K562 (cell line): ENCODE results near the gene HJV. TPM values are rescaled to one million over a fixed set of nuclear protein-coding genes. Genes with fewer than 3 reads are reported as not detected.

Experiments used
- ATF1 ChIP-seq, 2 experiments: fragments of 450-650 bp in 1 of 2; IDR thresholded peaks; 2 replicates each; pipeline ENCODE4 v1.6.1; 2016; ENCODE audit warnings: missing compliant biosample characterization in 1 of 2, missing genetic modification characterization in 1 of 2
- CHCHD3 ChIP-seq: fragments of 250-450 bp; sonication (Bioruptor Pico); IDR thresholded peaks from 2 replicates; pipeline ENCODE4 v2.1.2; 2022; ENCODE audit warnings: mild to moderate bottlenecking
- KDM2B ChIP-seq: fragments of 250-450 bp; sonication (Bioruptor Pico); IDR thresholded peaks from 2 replicates; pipeline ENCODE4 v1.8.0; 2021; ENCODE audit warnings: mild to moderate bottlenecking, moderate library complexity
- KHSRP ChIP-seq: fragments of 450-650 bp; IDR thresholded peaks from 2 replicates; pipeline ENCODE4 v1.6.1; 2017
- LCOR ChIP-seq: sonication (generic); formaldehyde crosslinking; IDR thresholded peaks from 2 replicates; pipeline ENCODE4 v1.8.0; 2022; ENCODE audit warnings: mild to moderate bottlenecking, missing genetic modification reagents
- NFRKB ChIP-seq: fragments of 450-650 bp; IDR thresholded peaks from 2 replicates; pipeline ENCODE4 v1.6.1; 2016; ENCODE audit warnings: low read depth
- NONO ChIP-seq, 2 experiments: fragments of 200-400 bp in 1 of 2; fragments of 450-650 bp in 1 of 2; formaldehyde crosslinking in 1 of 2; IDR thresholded peaks; 2 replicates each; pipeline ENCODE4 v1.6.1; 2017; ENCODE audit warnings: low read depth in 2 of 2, mild to moderate bottlenecking in 2 of 2, moderate library complexity in 2 of 2, low read length in 1 of 2
- NR2C1 ChIP-seq, 2 experiments: fragments of 450-650 bp; IDR thresholded peaks; 2 replicates each; pipeline ENCODE4 v1.6.1; 2017; ENCODE audit warnings: mild to moderate bottlenecking in 2 of 2, antibody characterized with exemption in 1 of 2, inconsistent platforms in 1 of 2, missing compliant biosample characterization in 1 of 2, missing genetic modification characterization in 1 of 2
- RBBP5 ChIP-seq: fragments of 200-600 bp; sonication (generic); IDR thresholded peaks from 2 replicates; pipeline ENCODE4 v1.6.1; 2012; ENCODE audit warnings: borderline replicate concordance, mild to moderate bottlenecking, low read length, control low read depth, inconsistent platforms; ENCODE audit not compliant: insufficient read depth, poor library complexity, severe bottlenecking
- SRSF3 ChIP-seq: fragments of 200-400 bp; formaldehyde crosslinking; IDR thresholded peaks from 2 replicates; pipeline ENCODE4 v1.6.1; 2016; ENCODE audit warnings: mild to moderate bottlenecking, low read length, moderate library complexity; ENCODE audit not compliant: insufficient read depth
- THRAP3 ChIP-seq: fragments of 450-650 bp; IDR thresholded peaks from 2 replicates; pipeline ENCODE4 v1.6.1; 2016; ENCODE audit warnings: mild to moderate bottlenecking, inconsistent platforms, borderline replicate concordance
- ZNF224 ChIP-seq: sonication (generic); formaldehyde crosslinking; IDR thresholded peaks from 2 replicates; pipeline ENCODE4 v1.8.0; 2022; ENCODE audit warnings: mild to moderate bottlenecking, missing genetic modification reagents
- polyA plus RNA-seq, 8 experiments: library from polyadenylated mRNA; depleted of rRNA in 4 of 8; stranded (reverse) in 5 of 8; unstranded in 3 of 8; fragments of >200 nt; fragmentation: Nextera tagmentation in 2 of 8; fragmentation: Illumina TruSeq in 1 of 8; extraction: Ambion mirVana in 2 of 8; extraction: Trizol in 1 of 8; gene quantifications; 2 replicates each; pipeline versions ENCODE4 v1.2.1 to v1.2.3, GENCODE V29; 2011 to 2014; ENCODE audit warnings: inconsistent platforms in 1 of 8, missing spikeins in 1 of 8
- total RNA-seq, 7 experiments: library from RNA; depleted of rRNA in 6 of 7; stranded (reverse); fragments of >200 nt in 6 of 7; fragmentation: Illumina TruSeq in 2 of 7; extraction: Trizol in 2 of 7; gene quantifications; 2 replicates each; pipeline versions ENCODE4 v1.2.1 to v1.2.3, GENCODE V29; 2011 to 2021; ENCODE audit warnings: low replicate concordance in 1 of 7
- TF ChIP-seq, protein P1 (sequence below): IDR thresholded peaks from 2 replicates; pipeline ENCODE4 v1.6.1; 2012; ENCODE audit warnings: low read depth, low read length, improper control_type of control experiment, borderline replicate concordance
- TF ChIP-seq, protein P2 (sequence below): fragments of 450-650 bp; IDR thresholded peaks from 2 replicates; pipeline ENCODE4 v1.6.1; 2017; ENCODE audit warnings: antibody characterized with exemption, mild to moderate bottlenecking
- TF ChIP-seq, protein P3 (sequence below): fragments of 450-650 bp; IDR thresholded peaks from 2 replicates; pipeline ENCODE4 v1.6.1; 2018; ENCODE audit not compliant: partially characterized antibody
- TF ChIP-seq, protein P4 (sequence below), 2 experiments: fragments of 200-800 bp in 1 of 2; sonication (Bioruptor generic) in 1 of 2; sonication (generic) in 1 of 2; formaldehyde crosslinking in 1 of 2; IDR thresholded peaks in 1 of 2; conservative IDR thresholded peaks in 1 of 2; 2 replicates each; pipeline versions ENCODE4 v1.5.0 to v1.6.1; 2016 to 2020; ENCODE audit warnings: missing compliant biosample characterization in 1 of 2, missing genetic modification characterization in 1 of 2, missing genetic modification reagents in 1 of 2

HJV gene
- total and polyA plus RNA-seq, 9 of the 15 experiments (the other 6 are each of a cell fraction or from before 2014, with no cell fraction given) = 1.0 to 6.6 (median 2.4) TPM

DNA sequence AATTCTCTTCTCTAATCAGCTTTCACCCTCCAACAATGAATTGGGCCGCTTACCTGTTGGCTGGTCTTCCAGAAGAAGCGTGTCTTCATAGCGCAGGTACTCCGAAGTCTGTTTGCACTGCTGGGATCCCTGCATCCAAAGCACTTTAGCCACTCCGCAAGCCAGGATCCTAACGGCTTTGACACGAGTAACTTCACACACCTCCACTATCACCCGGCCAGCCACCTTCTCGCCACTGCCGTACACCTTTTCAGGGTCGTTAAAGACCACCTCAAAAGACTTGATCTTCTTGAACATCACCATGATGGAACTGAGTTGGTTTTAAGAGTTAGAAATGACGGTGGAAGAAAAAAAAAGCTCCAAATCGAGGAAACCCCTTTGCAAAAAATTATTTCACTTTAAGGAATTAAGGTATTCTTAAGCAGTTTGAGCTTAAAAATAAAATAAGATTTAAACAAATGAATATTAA is 25.5 kb downstream of the HJV start (continued):
- TF ChIP-seq, protein P1, sequence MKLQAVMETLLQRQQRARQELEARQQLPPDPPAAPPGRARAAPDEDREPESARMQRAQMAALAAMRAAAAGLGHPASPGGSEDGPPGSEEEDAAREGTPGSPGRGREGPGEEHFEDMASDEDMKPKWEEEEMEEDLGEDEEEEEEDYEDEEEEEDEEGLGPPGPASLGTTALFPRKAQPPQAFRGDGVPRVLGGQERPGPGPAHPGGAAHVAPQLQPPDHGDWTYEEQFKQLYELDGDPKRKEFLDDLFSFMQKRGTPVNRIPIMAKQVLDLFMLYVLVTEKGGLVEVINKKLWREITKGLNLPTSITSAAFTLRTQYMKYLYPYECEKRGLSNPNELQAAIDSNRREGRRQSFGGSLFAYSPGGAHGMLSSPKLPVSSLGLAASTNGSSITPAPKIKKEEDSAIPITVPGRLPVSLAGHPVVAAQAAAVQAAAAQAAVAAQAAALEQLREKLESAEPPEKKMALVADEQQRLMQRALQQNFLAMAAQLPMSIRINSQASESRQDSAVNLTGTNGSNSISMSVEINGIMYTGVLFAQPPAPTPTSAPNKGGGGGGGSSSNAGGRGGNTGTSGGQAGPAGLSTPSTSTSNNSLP = no peak
- TF ChIP-seq THRAP3 (peak; percentile 98), CHCHD3 (CRISPR knock-in tag) (0 out of 2 replicates have a peak, but pooled peaks have one; percentile 3), NONO (IDR thresholded peaks at IDR 0.05; ENCODE audit: low read depth in 2 of 2, low read length in 1 of 2) (no peak), SRSF3 (no peak), NFRKB (peak; percentile 14; the same call in 1 of the 2 replicates), KHSRP (no peak), RBBP5 (peak; percentile 65), NR2C1 (IDR thresholded peaks at IDR 0.05) (no peak), NR2C1 (tag; IDR thresholded peaks at IDR 0.05) (no peak), KDM2B (CRISPR knock-in tag) (no peak), LCOR (CRISPR knock-in tag) (no peak), ATF1 (CRISPR knock-in tag; IDR thresholded peaks at IDR 0.05) (no peak), ATF1 (tag; IDR thresholded peaks at IDR 0.05) (no peak), ZNF224 (no peak)
- TF ChIP-seq, protein P2, sequence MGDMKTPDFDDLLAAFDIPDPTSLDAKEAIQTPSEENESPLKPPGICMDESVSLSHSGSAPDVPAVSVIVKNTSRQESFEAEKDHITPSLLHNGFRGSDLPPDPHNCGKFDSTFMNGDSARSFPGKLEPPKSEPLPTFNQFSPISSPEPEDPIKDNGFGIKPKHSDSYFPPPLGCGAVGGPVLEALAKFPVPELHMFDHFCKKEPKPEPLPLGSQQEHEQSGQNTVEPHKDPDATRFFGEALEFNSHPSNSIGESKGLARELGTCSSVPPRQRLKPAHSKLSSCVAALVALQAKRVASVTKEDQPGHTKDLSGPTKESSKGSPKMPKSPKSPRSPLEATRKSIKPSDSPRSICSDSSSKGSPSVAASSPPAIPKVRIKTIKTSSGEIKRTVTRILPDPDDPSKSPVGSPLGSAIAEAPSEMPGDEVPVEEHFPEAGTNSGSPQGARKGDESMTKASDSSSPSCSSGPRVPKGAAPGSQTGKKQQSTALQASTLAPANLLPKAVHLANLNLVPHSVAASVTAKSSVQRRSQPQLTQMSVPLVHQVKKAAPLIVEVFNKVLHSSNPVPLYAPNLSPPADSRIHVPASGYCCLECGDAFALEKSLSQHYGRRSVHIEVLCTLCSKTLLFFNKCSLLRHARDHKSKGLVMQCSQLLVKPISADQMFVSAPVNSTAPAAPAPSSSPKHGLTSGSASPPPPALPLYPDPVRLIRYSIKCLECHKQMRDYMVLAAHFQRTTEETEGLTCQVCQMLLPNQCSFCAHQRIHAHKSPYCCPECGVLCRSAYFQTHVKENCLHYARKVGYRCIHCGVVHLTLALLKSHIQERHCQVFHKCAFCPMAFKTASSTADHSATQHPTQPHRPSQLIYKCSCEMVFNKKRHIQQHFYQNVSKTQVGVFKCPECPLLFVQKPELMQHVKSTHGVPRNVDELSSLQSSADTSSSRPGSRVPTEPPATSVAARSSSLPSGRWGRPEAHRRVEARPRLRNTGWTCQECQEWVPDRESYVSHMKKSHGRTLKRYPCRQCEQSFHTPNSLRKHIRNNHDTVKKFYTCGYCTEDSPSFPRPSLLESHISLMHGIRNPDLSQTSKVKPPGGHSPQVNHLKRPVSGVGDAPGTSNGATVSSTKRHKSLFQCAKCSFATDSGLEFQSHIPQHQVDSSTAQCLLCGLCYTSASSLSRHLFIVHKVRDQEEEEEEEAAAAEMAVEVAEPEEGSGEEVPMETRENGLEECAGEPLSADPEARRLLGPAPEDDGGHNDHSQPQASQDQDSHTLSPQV = no peak
- TF ChIP-seq, protein P3, sequence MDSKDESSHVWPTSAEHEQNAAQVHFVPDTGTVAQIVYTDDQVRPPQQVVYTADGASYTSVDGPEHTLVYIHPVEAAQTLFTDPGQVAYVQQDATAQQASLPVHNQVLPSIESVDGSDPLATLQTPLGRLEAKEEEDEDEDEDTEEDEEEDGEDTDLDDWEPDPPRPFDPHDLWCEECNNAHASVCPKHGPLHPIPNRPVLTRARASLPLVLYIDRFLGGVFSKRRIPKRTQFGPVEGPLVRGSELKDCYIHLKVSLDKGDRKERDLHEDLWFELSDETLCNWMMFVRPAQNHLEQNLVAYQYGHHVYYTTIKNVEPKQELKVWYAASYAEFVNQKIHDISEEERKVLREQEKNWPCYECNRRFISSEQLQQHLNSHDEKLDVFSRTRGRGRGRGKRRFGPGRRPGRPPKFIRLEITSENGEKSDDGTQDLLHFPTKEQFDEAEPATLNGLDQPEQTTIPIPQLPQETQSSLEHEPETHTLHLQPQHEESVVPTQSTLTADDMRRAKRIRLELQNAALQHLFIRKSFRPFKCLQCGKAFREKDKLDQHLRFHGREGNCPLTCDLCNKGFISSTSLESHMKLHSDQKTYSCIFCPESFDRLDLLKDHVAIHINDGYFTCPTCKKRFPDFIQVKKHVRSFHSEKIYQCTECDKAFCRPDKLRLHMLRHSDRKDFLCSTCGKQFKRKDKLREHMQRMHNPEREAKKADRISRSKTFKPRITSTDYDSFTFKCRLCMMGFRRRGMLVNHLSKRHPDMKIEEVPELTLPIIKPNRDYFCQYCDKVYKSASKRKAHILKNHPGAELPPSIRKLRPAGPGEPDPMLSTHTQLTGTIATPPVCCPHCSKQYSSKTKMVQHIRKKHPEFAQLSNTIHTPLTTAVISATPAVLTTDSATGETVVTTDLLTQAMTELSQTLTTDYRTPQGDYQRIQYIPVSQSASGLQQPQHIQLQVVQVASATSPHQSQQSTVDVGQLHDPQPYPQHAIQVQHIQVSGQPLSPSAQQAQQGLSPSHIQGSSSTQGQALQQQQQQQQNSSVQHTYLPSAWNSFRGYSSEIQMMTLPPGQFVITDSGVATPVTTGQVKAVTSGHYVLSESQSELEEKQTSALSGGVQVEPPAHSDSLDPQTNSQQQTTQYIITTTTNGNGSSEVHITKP = no peak
- TF ChIP-seq, protein P4, sequence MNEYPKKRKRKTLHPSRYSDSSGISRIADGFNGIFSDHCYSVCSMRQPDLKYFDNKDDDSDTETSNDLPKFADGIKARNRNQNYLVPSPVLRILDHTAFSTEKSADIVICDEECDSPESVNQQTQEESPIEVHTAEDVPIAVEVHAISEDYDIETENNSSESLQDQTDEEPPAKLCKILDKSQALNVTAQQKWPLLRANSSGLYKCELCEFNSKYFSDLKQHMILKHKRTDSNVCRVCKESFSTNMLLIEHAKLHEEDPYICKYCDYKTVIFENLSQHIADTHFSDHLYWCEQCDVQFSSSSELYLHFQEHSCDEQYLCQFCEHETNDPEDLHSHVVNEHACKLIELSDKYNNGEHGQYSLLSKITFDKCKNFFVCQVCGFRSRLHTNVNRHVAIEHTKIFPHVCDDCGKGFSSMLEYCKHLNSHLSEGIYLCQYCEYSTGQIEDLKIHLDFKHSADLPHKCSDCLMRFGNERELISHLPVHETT (CRISPR knock-in tag; conservative IDR thresholded peaks at IDR 0.05 in 1 of 2, IDR thresholded peaks at IDR 0.05 in 1 of 2) = no peak
